ENCODE data around the gene GPX6.

GRCh38 chr6:28486533-28486932 lies 29.1 kb downstream of the GPX6 start:
- no peak for TF ChIP-seq CTCF (IDR thresholded peaks at IDR 0.05)
- no peak for TF ChIP-seq ZFX (IDR thresholded peaks at IDR 0.05; ENCODE audit: borderline replicate concordance)
